Measurements from ENCODE around the gene DIAPH2. TPM values are rescaled to one million over a fixed set of nuclear protein-coding genes. Genes with fewer than 3 reads are reported as not detected.

DIAPH2 gene
- total RNA-seq, 3 donors from 2014 or later = 27.4 to 66.4 (median 30.8) TPM

DNA sequence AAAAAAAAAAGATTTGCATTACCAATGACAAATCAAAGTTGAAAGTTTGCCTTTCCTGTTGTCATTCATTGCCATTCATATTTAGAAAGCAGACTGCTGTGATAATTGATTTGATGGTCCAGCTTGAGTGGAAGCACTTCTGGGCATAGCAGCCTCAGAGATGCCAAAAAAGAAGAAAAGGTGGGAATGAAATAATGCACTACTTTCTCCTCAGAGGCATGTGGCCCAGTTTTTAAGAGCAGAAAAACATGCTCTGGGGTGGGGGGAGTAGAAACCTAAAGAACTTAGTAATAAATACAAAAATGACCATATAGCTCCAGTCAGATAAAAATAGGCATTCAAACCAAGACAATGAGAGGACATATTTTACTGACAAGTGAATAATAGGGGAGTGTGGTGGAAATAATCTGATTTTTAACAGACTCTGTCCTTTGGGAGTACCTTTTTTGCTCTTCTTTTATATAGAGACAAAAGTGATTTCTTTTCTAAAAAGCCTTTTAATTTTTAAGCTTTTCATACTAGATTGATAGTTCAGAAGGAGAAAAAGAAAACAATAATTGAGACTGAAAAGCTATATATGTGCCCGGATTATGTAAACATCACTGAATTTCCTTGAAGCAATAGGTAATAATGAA is 798.1 kb downstream of the DIAPH2 start:
- Histone ChIP-seq H3K36me3 (no peaks in the 10 kb centered on the region), H3K4me3 (no peak overlapping the region), H3K4me1 (no peaks in the 10 kb centered on the region), H3K27ac (no peak overlapping the region), H3K9me3 (no peaks in the 10 kb centered on the region), H3K27me3 (peaks cover 0 to 6% of the 10 kb centered on the region in 2 donors)
- TF ChIP-seq, protein P1, sequence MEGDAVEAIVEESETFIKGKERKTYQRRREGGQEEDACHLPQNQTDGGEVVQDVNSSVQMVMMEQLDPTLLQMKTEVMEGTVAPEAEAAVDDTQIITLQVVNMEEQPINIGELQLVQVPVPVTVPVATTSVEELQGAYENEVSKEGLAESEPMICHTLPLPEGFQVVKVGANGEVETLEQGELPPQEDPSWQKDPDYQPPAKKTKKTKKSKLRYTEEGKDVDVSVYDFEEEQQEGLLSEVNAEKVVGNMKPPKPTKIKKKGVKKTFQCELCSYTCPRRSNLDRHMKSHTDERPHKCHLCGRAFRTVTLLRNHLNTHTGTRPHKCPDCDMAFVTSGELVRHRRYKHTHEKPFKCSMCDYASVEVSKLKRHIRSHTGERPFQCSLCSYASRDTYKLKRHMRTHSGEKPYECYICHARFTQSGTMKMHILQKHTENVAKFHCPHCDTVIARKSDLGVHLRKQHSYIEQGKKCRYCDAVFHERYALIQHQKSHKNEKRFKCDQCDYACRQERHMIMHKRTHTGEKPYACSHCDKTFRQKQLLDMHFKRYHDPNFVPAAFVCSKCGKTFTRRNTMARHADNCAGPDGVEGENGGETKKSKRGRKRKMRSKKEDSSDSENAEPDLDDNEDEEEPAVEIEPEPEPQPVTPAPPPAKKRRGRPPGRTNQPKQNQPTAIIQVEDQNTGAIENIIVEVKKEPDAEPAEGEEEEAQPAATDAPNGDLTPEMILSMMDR (IDR thresholded peaks at IDR 0.05) = no peak
- no peak for TF ChIP-seq POLR2AphosphoS5 (IDR thresholded peaks at IDR 0.05)
- TF ChIP-seq POLR2A (IDR thresholded peaks at IDR 0.05) = no peak
- intact Hi-C loops (cut with DNase I; ENCODE audit: low total_unique reads) = no loop called here
- DNase-seq (ENCODE audit: low spot score in 2 of 2) = no peak

DNA sequence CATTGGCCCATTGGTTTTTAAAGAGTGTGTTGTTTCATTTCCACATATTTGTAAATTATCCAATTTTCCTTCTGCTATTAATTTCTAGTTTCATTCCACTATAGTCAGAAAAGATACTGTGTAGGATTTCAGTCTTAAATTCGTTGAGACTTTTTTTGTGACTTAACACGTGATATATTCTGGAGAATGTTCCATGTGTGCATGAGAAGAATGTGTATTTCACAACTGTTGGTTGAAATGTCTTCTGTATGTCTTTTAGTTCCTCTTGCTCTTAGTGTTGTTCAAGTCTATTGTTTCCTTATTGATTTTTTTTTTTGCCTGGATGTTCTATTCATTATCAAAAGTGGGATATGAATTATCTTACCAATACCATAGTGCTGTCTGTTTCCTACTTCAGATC is 806.0 kb downstream of the DIAPH2 start:
- H3K27me3 ChIP-seq = peaks cover 0 to 6% of the 10 kb centered on the region in 2 donors
- no peaks in the 10 kb centered on the region for H3K36me3 ChIP-seq
- intact Hi-C loops (cut with DNase I; ENCODE audit: low total_unique reads) = no loop called here
- no peak overlapping the region for H3K27ac ChIP-seq
- H3K4me3 ChIP-seq = no peak overlapping the region
- peaks cover 0 to 9% of the 10 kb centered on the region in 2 donors for H3K9me3 ChIP-seq
- no peak for DNase-seq (ENCODE audit: low spot score in 2 of 2)
- H3K4me1 ChIP-seq = no peaks in the 10 kb centered on the region
- no peak for TF ChIP-seq POLR2AphosphoS5 (IDR thresholded peaks at IDR 0.05)
- TF ChIP-seq, protein P1 (IDR thresholded peaks at IDR 0.05) = no peak
- TF ChIP-seq POLR2A (IDR thresholded peaks at IDR 0.05) = no peak

DNA sequence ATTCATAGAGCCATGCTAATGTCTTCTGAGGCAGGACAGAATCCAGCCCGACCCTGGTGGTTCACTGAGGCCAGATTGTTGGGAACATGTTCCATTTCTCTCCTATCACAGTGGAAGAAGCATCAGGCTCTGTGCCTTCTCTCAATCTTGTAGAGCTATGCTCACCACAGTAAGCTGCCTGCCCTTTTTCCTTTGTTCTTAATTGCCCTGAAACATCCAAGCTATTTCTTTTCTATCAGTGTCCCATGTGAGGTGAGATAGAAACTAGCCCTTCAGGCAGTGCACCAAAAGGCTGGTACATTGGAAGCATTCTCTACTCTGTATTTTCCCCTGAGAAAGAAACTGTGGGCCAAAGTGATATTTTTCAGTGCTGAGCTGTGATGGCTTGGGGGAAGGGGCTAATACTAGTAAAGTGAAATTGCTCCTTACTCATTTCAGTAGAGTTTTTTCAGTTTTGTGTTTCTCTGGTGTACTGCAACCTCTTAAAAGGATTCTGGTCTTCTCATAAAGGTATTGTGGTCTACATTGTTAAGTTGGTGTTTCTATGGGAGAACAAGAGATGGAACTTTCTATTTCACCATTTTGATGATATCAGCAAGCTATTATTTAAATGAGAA is 810.2 kb downstream of the DIAPH2 start:
- H3K4me1 ChIP-seq = no peaks in the 10 kb centered on the region
- H3K9me3 ChIP-seq = peaks cover 0 to 9% of the 10 kb centered on the region in 2 donors
- TF ChIP-seq POLR2AphosphoS5 (IDR thresholded peaks at IDR 0.05) = no peak
- TF ChIP-seq, protein P1 (IDR thresholded peaks at IDR 0.05) = no peak
- TF ChIP-seq POLR2A (IDR thresholded peaks at IDR 0.05) = no peak

DNA sequence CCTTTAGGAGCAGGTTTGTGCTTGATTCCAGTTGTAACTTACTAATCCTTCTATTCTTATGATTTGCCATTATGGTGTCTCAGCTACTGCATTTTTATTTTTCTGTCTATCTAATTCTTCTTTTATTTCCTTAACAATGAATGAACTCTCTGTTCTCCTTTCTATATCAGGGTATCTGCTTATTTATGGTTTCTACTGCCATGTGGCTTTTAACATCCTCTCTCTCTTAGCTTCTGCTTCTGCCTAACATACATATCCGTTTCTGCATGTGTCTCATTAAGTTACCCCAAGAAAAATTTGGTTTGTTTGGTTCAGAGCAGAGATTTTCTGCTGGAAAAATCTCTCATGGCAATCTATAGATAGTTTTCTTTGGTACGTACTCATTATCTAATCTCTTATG is 813.5 kb downstream of the DIAPH2 start:
- intact Hi-C loops (cut with DNase I; ENCODE audit: low total_unique reads) = no loop called here
- Histone ChIP-seq H3K27me3 (peaks cover 0 to 6% of the 10 kb centered on the region in 2 donors), H3K36me3 (no peaks in the 10 kb centered on the region), H3K4me1 (no peaks in the 10 kb centered on the region), H3K27ac (no peak overlapping the region), H3K4me3 (no peak overlapping the region), H3K9me3 (peaks cover 0 to 3% of the 10 kb centered on the region in 2 donors)
- DNase-seq (ENCODE audit: low spot score in 2 of 2) = no peak
- TF ChIP-seq POLR2A (IDR thresholded peaks at IDR 0.05) (no peak), POLR2AphosphoS5 (IDR thresholded peaks at IDR 0.05) (no peak)
- TF ChIP-seq, protein P1 (IDR thresholded peaks at IDR 0.05) = no peak

More for the DNA sequence above, 810.2 kb downstream of the DIAPH2 start:
- Histone ChIP-seq H3K4me3 (no peak overlapping the region), H3K27ac (no peak overlapping the region), H3K36me3 (no peaks in the 10 kb centered on the region), H3K27me3 (peaks cover 0 to 3% of the 10 kb centered on the region in 2 donors)
- intact Hi-C loops (cut with DNase I; ENCODE audit: low total_unique reads) = no loop called here
- no peak for DNase-seq (ENCODE audit: low spot score in 2 of 2)

DNA sequence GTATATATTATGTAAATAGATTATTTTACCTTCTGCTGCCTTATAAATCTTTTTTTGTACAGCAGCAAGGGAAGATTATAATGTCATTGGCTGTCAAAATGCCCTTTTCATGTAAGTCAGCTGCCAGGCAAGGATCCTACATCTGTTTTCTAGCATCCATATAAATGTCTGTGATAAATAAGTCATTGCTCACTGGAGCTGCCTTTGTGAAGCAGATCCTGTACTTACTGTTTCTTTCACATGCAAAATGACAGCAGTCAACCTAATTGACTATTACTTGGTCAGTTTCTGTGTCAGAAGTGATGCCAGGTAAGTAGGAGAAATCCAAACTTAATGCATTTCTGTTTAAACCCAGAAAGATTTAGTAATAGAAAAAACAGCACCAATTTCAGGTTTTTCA is 819.8 kb downstream of the DIAPH2 start:
- Histone ChIP-seq H3K4me1 (no peaks in the 10 kb centered on the region), H3K4me3 (no peak overlapping the region), H3K27ac (no peak overlapping the region)

More for the DNA sequence above, 819.8 kb downstream of the DIAPH2 start:
- TF ChIP-seq POLR2A (IDR thresholded peaks at IDR 0.05) (no peak), POLR2AphosphoS5 (IDR thresholded peaks at IDR 0.05) (no peak)
- TF ChIP-seq, protein P1 (IDR thresholded peaks at IDR 0.05) = no peak
- peaks cover 0 to 11% of the 10 kb centered on the region in 2 donors for H3K27me3 ChIP-seq
- no peaks in the 10 kb centered on the region for H3K9me3 ChIP-seq
- intact Hi-C loops (cut with DNase I; ENCODE audit: low total_unique reads) = no loop called here
- no peaks in the 10 kb centered on the region for H3K36me3 ChIP-seq
- DNase-seq (ENCODE audit: low spot score in 2 of 2) = no peak

All from breast epithelium (tissue), 4 donors.